DND-41 (cell line): ENCODE results near the gene NKX6-1.

Source experiments
- ATAC-seq: fragments of 200-7000 bp; cut with Tn5 transposase; 3 replicates; pipeline ENCODE4 v1.9.1; 2021; ENCODE audit warnings: low read depth; ENCODE audit not compliant: insufficient read depth
- DNase-seq: peaks from one replicate; pipeline ENCODE4 v3.0.0-alpha.2; 2020
- H2AFZ ChIP-seq: 2 replicates; pipeline ENCODE4 v1.6.0; 2012; ENCODE audit warnings: low read depth, low read length
- H3K27ac ChIP-seq: 2 replicates; pipeline ENCODE4 v1.5.1; 2012; ENCODE audit warnings: low read length, inconsistent platforms
- H3K27me3 ChIP-seq: fragments of 200-600 bp; sonication (generic); 2 replicates; pipeline ENCODE4 v1.6.0; 2012; ENCODE audit warnings: low read length, mild to moderate bottlenecking, inconsistent platforms; ENCODE audit not compliant: insufficient read depth, poor library complexity
- H3K36me3 ChIP-seq: 2 replicates; pipeline ENCODE4 v1.5.1; 2012; ENCODE audit warnings: low read length, inconsistent platforms; ENCODE audit not compliant: insufficient read depth
- H3K4me1 ChIP-seq: 2 replicates; pipeline ENCODE4 v1.5.1; 2012; ENCODE audit warnings: mild to moderate bottlenecking, low read length; ENCODE audit not compliant: insufficient read depth
- H3K4me2 ChIP-seq: 2 replicates; pipeline ENCODE4 v1.6.0; 2012; ENCODE audit warnings: mild to moderate bottlenecking, moderate library complexity, low read length, inconsistent platforms; ENCODE audit not compliant: insufficient read depth
- H3K4me3 ChIP-seq, 2 experiments: fragments of 200-600 bp in 1 of 2; shearing (Covaris generic) in 1 of 2; 2 replicates each; pipeline ENCODE4 v1.5.1; 2012 to 2016; ENCODE audit warnings: inconsistent platforms in 2 of 2, low read length in 2 of 2, mild to moderate bottlenecking in 2 of 2, low read depth in 1 of 2, moderate library complexity in 1 of 2
- H3K79me2 ChIP-seq: 2 replicates; pipeline ENCODE4 v1.6.0; 2012; ENCODE audit warnings: low read length, inconsistent platforms; ENCODE audit not compliant: insufficient read depth
- H3K9ac ChIP-seq: 2 replicates; pipeline ENCODE4 v1.6.0; 2012; ENCODE audit warnings: low read depth, mild to moderate bottlenecking, inconsistent platforms, low read length, moderate library complexity
- H3K9me3 ChIP-seq: 2 replicates; pipeline ENCODE4 v1.5.1; 2012; ENCODE audit warnings: low read length, moderate library complexity, mild to moderate bottlenecking, inconsistent platforms; ENCODE audit not compliant: insufficient read depth, severe bottlenecking
- H4K20me1 ChIP-seq: 2 replicates; pipeline ENCODE4 v1.6.0; 2012; ENCODE audit warnings: low read length; ENCODE audit not compliant: insufficient read depth
- EZH2 ChIP-seq: IDR thresholded peaks from 3 replicates; pipeline ENCODE4 v1.6.1; 2012; ENCODE audit warnings: borderline replicate concordance, low read depth, mild to moderate bottlenecking, moderate library complexity, low read length, inconsistent platforms; ENCODE audit not compliant: severe bottlenecking
- TF ChIP-seq, protein P1 (sequence below): IDR thresholded peaks from 2 replicates; pipeline ENCODE4 v1.5.1; 2012; ENCODE audit warnings: borderline replicate concordance, low read length, moderate library complexity, mild to moderate bottlenecking; ENCODE audit not compliant: poor library complexity, severe bottlenecking; ENCODE audit errors: extremely low read depth

Gene NKX6-1

DNA sequence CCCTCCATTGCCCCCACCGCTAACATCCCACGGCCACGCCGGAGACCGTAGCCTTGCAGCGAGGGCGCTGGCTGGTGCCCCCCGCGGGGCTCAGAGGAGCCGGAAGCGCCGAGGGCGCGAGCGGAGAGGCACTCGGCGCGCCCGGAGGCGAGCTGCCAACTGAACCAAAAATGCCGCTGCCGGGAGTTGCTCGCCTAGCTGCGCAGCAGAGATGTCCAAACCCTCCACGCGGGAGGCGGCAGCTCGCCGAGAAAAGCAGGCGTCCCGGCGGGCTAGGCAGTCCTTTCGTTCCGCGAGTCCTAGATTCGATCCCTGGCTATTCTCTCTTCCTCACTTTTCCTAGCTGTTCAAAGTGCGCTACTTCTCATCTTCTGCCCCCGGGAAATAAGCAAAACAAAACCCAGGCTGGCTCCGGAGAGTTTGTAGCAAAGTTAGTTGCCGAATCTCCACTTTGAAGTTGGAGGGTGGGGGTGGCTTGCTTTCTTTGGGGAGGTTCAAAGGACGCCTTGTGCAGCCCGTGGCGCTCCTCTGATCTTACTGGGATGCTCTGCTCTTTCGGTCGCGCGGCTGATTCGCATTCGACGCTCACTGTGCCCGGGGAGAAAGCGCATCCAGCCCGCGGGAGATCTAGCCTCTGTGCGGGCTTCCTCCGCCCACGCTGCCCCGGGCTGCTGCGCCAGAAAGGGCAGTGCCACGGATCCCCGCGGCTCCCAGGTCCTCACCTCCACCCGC, 723 bp downstream of the NKX6-1 start:
- Histone ChIP-seq H3K79me2 (no peaks in the 10 kb centered on the region), H3K4me3 (no peak overlapping the region), H3K4me2 (no peak overlapping the region), H3K9ac (no peak overlapping the region), H3K36me3 (no peaks in the 10 kb centered on the region), H3K4me1 (no peaks in the 10 kb centered on the region), H3K27ac (no peak overlapping the region), H4K20me1 (no peaks in the 10 kb centered on the region), H3K27me3 (no peaks in the 10 kb centered on the region), H2AFZ (no peak overlapping the region), H3K9me3 (peaks cover 7% of the 10 kb centered on the region)
- ATAC-seq (no peak), DNase-seq (no peak)
- TF ChIP-seq, protein P1, sequence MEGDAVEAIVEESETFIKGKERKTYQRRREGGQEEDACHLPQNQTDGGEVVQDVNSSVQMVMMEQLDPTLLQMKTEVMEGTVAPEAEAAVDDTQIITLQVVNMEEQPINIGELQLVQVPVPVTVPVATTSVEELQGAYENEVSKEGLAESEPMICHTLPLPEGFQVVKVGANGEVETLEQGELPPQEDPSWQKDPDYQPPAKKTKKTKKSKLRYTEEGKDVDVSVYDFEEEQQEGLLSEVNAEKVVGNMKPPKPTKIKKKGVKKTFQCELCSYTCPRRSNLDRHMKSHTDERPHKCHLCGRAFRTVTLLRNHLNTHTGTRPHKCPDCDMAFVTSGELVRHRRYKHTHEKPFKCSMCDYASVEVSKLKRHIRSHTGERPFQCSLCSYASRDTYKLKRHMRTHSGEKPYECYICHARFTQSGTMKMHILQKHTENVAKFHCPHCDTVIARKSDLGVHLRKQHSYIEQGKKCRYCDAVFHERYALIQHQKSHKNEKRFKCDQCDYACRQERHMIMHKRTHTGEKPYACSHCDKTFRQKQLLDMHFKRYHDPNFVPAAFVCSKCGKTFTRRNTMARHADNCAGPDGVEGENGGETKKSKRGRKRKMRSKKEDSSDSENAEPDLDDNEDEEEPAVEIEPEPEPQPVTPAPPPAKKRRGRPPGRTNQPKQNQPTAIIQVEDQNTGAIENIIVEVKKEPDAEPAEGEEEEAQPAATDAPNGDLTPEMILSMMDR, result no peak
- TF ChIP-seq EZH2, result no peak

DNA sequence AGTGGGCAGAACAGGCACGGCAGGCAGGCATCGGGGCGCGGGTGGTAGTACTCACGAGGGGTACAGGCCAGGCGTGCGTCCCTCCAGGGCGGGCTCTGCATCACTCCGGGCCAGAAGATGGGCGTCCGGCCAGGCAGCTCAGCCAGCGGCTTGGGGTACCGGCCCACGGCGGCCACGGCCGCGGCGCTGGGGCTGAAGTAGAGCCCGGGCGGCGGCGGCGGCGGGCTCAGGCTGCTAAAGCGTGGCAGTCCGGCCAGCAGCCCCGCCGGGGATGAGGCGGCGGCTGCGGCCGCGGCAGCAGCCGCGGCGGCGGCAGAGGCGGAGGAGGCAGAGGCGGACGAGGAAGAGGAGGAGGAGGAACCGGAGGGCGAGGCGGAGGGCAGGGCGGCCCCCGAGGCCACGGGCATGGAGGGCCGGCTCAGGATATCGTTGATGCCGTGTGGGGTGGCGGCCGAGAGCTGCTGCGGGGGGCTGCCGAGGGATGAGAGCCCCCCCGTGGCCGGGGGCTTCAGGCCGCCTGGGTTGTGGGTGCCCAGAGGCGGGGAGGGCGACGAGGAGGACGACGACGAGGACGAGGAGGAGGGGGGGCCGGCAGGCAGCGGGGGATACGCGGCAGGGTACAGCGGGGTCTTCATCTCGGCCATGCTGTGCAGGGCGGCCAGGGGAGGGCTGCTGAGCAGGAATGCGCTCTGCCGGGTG, 1.4 kb downstream of the NKX6-1 start:
- H3K27ac ChIP-seq, result no peak overlapping the region
- no peak overlapping the region for H2AFZ ChIP-seq
- no peak overlapping the region for H3K4me2 ChIP-seq

DNA sequence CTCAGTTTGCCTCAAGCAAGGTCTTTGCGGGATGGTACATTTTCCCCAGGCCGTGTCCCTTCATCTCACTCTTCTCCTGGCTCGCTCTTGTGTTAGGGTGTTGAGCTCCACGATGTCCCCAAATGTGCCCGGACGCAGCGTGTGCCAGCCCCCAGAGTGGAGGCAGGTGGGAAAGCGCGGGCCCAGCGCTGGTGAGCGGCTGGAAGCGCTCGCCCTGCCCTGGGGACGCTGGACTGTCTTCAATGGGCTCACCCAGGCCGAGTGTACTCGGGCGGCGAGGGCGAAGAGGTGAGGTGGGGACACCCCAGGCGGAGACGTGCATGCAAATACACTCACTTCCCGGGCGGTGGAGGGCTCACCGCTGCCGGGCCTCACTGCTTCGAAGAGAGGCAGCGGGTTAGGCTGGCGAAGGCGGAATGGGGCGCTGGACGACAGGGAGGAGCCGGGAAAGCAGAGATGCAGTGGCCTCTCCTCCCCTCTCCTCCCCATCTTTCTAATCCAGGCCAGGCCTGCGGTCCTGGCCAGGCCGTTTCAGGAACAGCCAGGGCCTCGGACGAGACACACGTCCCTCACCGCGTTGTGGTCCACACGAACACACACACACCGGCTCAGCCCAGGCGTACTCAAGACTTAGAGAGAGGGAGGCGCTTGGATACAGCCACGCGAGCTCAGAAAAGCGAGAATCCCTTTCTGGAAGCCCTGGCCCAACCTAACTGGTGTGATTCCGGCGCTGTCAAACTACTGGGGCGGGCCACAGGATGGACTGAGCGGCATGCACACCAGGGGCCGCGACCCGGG, 2.2 kb downstream of the NKX6-1 start:
- Histone ChIP-seq H3K4me2 (no peak overlapping the region), H3K4me1 (no peaks in the 10 kb centered on the region), H3K4me3 (no peak overlapping the region), H4K20me1 (no peaks in the 10 kb centered on the region), H3K36me3 (no peaks in the 10 kb centered on the region), H3K9me3 (peaks cover 7% of the 10 kb centered on the region), H3K27ac (no peak overlapping the region), H3K79me2 (no peaks in the 10 kb centered on the region), H2AFZ (no peak overlapping the region), H3K27me3 (no peaks in the 10 kb centered on the region), H3K9ac (no peak overlapping the region)
- ATAC-seq, result no peak
- no peak for TF ChIP-seq EZH2
- TF ChIP-seq, protein P1, result no peak
- no peak for DNase-seq

More for the DNA sequence above, 1.4 kb downstream of the NKX6-1 start:
- no peak for DNase-seq
- Histone ChIP-seq H3K9ac (no peak overlapping the region), H3K36me3 (no peaks in the 10 kb centered on the region), H3K4me3 (no peak overlapping the region), H3K4me1 (no peaks in the 10 kb centered on the region), H3K9me3 (peaks cover 7% of the 10 kb centered on the region), H4K20me1 (no peaks in the 10 kb centered on the region), H3K79me2 (no peaks in the 10 kb centered on the region), H3K27me3 (no peaks in the 10 kb centered on the region)
- no peak for ATAC-seq
- TF ChIP-seq EZH2, result no peak
- TF ChIP-seq, protein P1, result no peak
